Body of pancreas (tissue), 4 donors: Measurements from ENCODE around the gene DMAC2. TPM values are rescaled to one million over a fixed set of nuclear protein-coding genes. Genes with fewer than 3 reads are reported as not detected.

Experiments used
- ATAC-seq: fragments of 150-250 bp; one replicate; pipeline ENCODE4 v1.9.1; 2016
- DNase-seq, 4 donors: peaks; one replicate each; pipeline ENCODE4 v3.0.0-alpha.2; 2019
- H3K27ac ChIP-seq, 4 donors: fragments of 200-600 bp; sonication (generic); 1 replicate in 3 of 4; 2 replicates in 1 of 4; pipeline versions ENCODE4 v1.5.1 to v1.6.1; 2016 to 2019; ENCODE audit warnings: mild to moderate bottlenecking in 1 of 4, mixed read lengths in 1 of 4, moderate library complexity in 1 of 4
- H3K27me3 ChIP-seq, 2 donors: fragments of 200-600 bp; sonication (generic); one replicate each; pipeline ENCODE4 v1.6.0; 2016; ENCODE audit warnings: mild to moderate bottlenecking in 1 of 2
- H3K36me3 ChIP-seq, 2 donors: fragments of 200-600 bp; sonication (generic); replicated peaks in 1 of 2; 2 replicates each; pipeline ENCODE4 v1.5.1; 2016; ENCODE audit warnings: low read depth in 2 of 2; ENCODE audit not compliant: insufficient read depth in 1 of 2
- H3K4me1 ChIP-seq: fragments of 200-600 bp; sonication (generic); one replicate; pipeline ENCODE4 v1.6.0; 2016
- H3K4me3 ChIP-seq, 2 donors: fragments of 200-600 bp; sonication (generic); 1 replicate in 1 of 2; 2 replicates in 1 of 2; pipeline ENCODE4 v1.5.1; 2016 to 2019
- H3K9me3 ChIP-seq, 3 donors: fragments of 200-600 bp; sonication (generic); 1 replicate in 2 of 3; 2 replicates in 1 of 3; pipeline ENCODE4 v1.5.1; 2016
- CTCF ChIP-seq, 7 experiments: fragments of 450-650 bp in 4 of 7; fragments of 200-600 bp in 3 of 7; sonication (generic) in 3 of 7; IDR thresholded peaks; one replicate each; pipeline ENCODE4 v1.5.1; 2016 to 2019; ENCODE audit warnings: antibody characterized with exemption in 7 of 7
- POLR2A ChIP-seq, 3 donors: fragments of 450-650 bp; IDR thresholded peaks; one replicate each; pipeline ENCODE4 v1.6.1; 2016; ENCODE audit warnings: antibody characterized with exemption in 3 of 3, mild to moderate bottlenecking in 2 of 3
- WGBS, 2 donors: methylation state at CpG; one replicate each; pipeline ENCODE4 v1.1.5; 2017; 5-methylcytosine and 5-hydroxymethylcytosine counted together
- intact Hi-C: fragments of 100-400 bp; cut with DNase I; formaldehyde crosslinking; loops from one replicate; pipeline ENCODE4 v1.15.1; 2023
- total RNA-seq, 2 donors: library from RNA; depleted of rRNA; stranded (reverse); fragments of >200 nt; gene quantifications; one replicate each; pipeline ENCODE4 v1.1.0, GENCODE V29; 2016

Gene DMAC2
- total RNA-seq, 2 donors from 2014 or later: 13.5 to 45.5 TPM

- DNase-seq (no peak), ATAC-seq (no peak)
- no peaks in the 10 kb centered on the region for H3K36me3 ChIP-seq
- no peak for TF ChIP-seq POLR2A (IDR thresholded peaks at IDR 0.05)
- TF ChIP-seq CTCF (IDR thresholded peaks at IDR 0.05): no peak
- H3K9me3 ChIP-seq: no peaks in the 10 kb centered on the region
- no peak overlapping the region for H3K4me3 ChIP-seq
- H3K4me1 ChIP-seq: peaks cover 51% of the 10 kb centered on the region
- WGBS, 2 donors: 72 to 78% methylated on average over 4 of the region's 4 CpGs
- intact Hi-C loops: no loop called here
- peak overlapping the region; percentile 68 to 85 (median 78) for H3K27ac ChIP-seq
- no peaks in the 10 kb centered on the region for H3K27me3 ChIP-seq
These were observed 31.5 kb downstream of the DMAC2 start for GRCh38 chr19:41408256-41408655.

- no peaks in the 10 kb centered on the region for H3K27me3 ChIP-seq
- no peak overlapping the region for H3K4me3 ChIP-seq
- H3K9me3 ChIP-seq: no peaks in the 10 kb centered on the region
- DNase-seq: peak in 1 of 4 donors; percentile 46
- WGBS, 2 donors: 70 to 74% methylated on average over 4 of the region's 4 CpGs
- intact Hi-C loops: no loop called here
- H3K36me3 ChIP-seq: no peaks in the 10 kb centered on the region
- ATAC-seq: no peak
- peaks cover 54% of the 10 kb centered on the region for H3K4me1 ChIP-seq
- TF ChIP-seq POLR2A (IDR thresholded peaks at IDR 0.05): no peak
- TF ChIP-seq CTCF (IDR thresholded peaks at IDR 0.05): no peak
- peak overlapping the region in 2 of 4 donors; percentile 24 to 40 for H3K27ac ChIP-seq
These were observed 32.4 kb downstream of the DMAC2 start for GRCh38 chr19:41407271-41407670.

- Histone ChIP-seq H3K4me1 (peaks cover 40% of the 10 kb centered on the region), H3K36me3 (no peaks in the 10 kb centered on the region), H3K4me3 (no peak overlapping the region), H3K9me3 (no peaks in the 10 kb centered on the region), H3K27me3 (no peaks in the 10 kb centered on the region), H3K27ac (peak overlapping the region in 1 of 4 donors; percentile 21)
- TF ChIP-seq POLR2A (IDR thresholded peaks at IDR 0.05): no peak
- TF ChIP-seq CTCF (IDR thresholded peaks at IDR 0.05): no peak
- DNase-seq (no peak), ATAC-seq (no peak)
- intact Hi-C loops: no loop called here
- WGBS, 2 donors: 90 to 91% methylated on average over 6 of the region's 6 CpGs
These were observed 33.9 kb downstream of the DMAC2 start for GRCh38 chr19:41405776-41406175.

- no peaks in the 10 kb centered on the region for H3K36me3 ChIP-seq
- no peak for TF ChIP-seq CTCF (IDR thresholded peaks at IDR 0.05)
- no peak for TF ChIP-seq POLR2A (IDR thresholded peaks at IDR 0.05)
- H3K27ac ChIP-seq: peak overlapping the region in 1 of 4 donors; percentile 2
- H3K4me1 ChIP-seq: peaks cover 27% of the 10 kb centered on the region
- DNase-seq (no peak), ATAC-seq (peak; percentile 25)
- no peaks in the 10 kb centered on the region for H3K27me3 ChIP-seq
- no peak overlapping the region for H3K4me3 ChIP-seq
- intact Hi-C loops: no loop called here
- WGBS, 2 donors: 41 to 44% methylated on average over 11 to 12 of the region's 12 CpGs
- no peaks in the 10 kb centered on the region for H3K9me3 ChIP-seq
These were observed 36.3 kb downstream of the DMAC2 start for GRCh38 chr19:41403181-41403970.

- Histone ChIP-seq H3K4me3 (no peak overlapping the region), H3K36me3 (no peaks in the 10 kb centered on the region), H3K9me3 (no peaks in the 10 kb centered on the region), H3K27ac (no peak overlapping the region), H3K27me3 (no peaks in the 10 kb centered on the region), H3K4me1 (peaks cover 26% of the 10 kb centered on the region)
- 88 to 95% methylated on average over 3 of the region's 3 CpGs for WGBS, 2 donors
- TF ChIP-seq POLR2A (IDR thresholded peaks at IDR 0.05): no peak
- TF ChIP-seq CTCF (IDR thresholded peaks at IDR 0.05): no peak
- ATAC-seq (no peak), DNase-seq (no peak)
- intact Hi-C loops: no loop called here
These were observed 37.7 kb downstream of the DMAC2 start for GRCh38 chr19:41402010-41402409.
